Endodermal cell (in vitro differentiated cells): ENCODE measurements around the gene TFAM. TPM values are rescaled to one million over a fixed set of nuclear protein-coding genes. Genes with fewer than 3 reads are reported as not detected.

Source experiments
- DNase-seq: peaks from one replicate; pipeline ENCODE4 v3.0.0-alpha.2; 2017
- H3K27ac ChIP-seq: 2 replicates; pipeline ENCODE4 v1.5.1; 2013; ENCODE audit warnings: mild to moderate bottlenecking, low read depth, low read length, moderate library complexity
- H3K27me3 ChIP-seq: 2 replicates; pipeline ENCODE4 v1.6.1; 2013; ENCODE audit warnings: mild to moderate bottlenecking, low read length, moderate library complexity; ENCODE audit not compliant: insufficient read depth, control insufficient read depth, poor library complexity, severe bottlenecking
- H3K36me3 ChIP-seq: 2 replicates; pipeline ENCODE4 v1.7.0; 2013; ENCODE audit warnings: mild to moderate bottlenecking, low read length, moderate library complexity; ENCODE audit not compliant: control insufficient read depth, insufficient read depth
- H3K4me1 ChIP-seq: one replicate; pipeline ENCODE4 v1.7.0; 2013; ENCODE audit warnings: low read length; ENCODE audit not compliant: control insufficient read depth, insufficient read depth
- H3K4me3 ChIP-seq: 2 replicates; pipeline ENCODE4 v1.5.1; 2013; ENCODE audit warnings: mild to moderate bottlenecking, low read length, moderate library complexity
- H3K9ac ChIP-seq: 2 replicates; pipeline ENCODE4 v1.6.1; 2013; ENCODE audit warnings: mild to moderate bottlenecking, low read length, moderate library complexity; ENCODE audit not compliant: poor library complexity, severe bottlenecking; ENCODE audit errors: extremely low read depth
- H3K9me3 ChIP-seq: 2 replicates; pipeline ENCODE4 v1.6.1; 2013; ENCODE audit warnings: mild to moderate bottlenecking, low read length, moderate library complexity; ENCODE audit not compliant: control insufficient read depth
- H3K27ac Mint-ChIP-seq: 2 replicates; pipeline ENCODE4 v1.8.0; 2020; ENCODE audit warnings: mixed read lengths
- H3K27me3 Mint-ChIP-seq: 2 replicates; pipeline ENCODE4 v1.8.0; 2021; ENCODE audit warnings: mild to moderate bottlenecking, mixed read lengths; ENCODE audit not compliant: insufficient read depth
- H3K36me3 Mint-ChIP-seq: 2 replicates; pipeline ENCODE4 v1.8.0; 2020; ENCODE audit warnings: low read depth, mixed read lengths
- H3K4me1 Mint-ChIP-seq: 2 replicates; pipeline ENCODE4 v1.8.0; 2020; ENCODE audit warnings: mixed read lengths
- H3K4me3 Mint-ChIP-seq: 2 replicates; pipeline ENCODE4 v1.8.0; 2020; ENCODE audit warnings: mild to moderate bottlenecking, moderate library complexity, mixed read lengths
- H3K9me3 Mint-ChIP-seq: 2 replicates; pipeline ENCODE4 v1.8.0; 2020; ENCODE audit warnings: mild to moderate bottlenecking, mixed read lengths
- CTCF ChIP-seq: fragments of 200-600 bp; sonication (generic); conservative IDR thresholded peaks from 2 replicates; pipeline ENCODE4 v1.5.0; 2021; ENCODE audit warnings: antibody characterized with exemption, mild to moderate bottlenecking
- WGBS, 2 experiments: methylation state at CpG; one replicate each; pipeline versions ENCODE4 v1.1.5 to v1.1.7; 2013; ENCODE audit warnings: missing lambda C conversion rate in 2 of 2, mixed read lengths in 1 of 2; ENCODE audit not compliant: insufficient coverage in 1 of 2, insufficient read length in 1 of 2; 5-methylcytosine and 5-hydroxymethylcytosine counted together
- total RNA-seq, 2 donors: library from RNA; stranded (reverse); fragmentation: NEBNext Ultra II Directional in 1 of 2; extraction: Animal tissue kit (Norgen Biotek cat#: 25700) in 1 of 2; gene quantifications; 2 replicates in 1 of 2; 3 replicates in 1 of 2; pipeline ENCODE4 v1.2.1, GENCODE V29; 2021

TFAM gene
- total RNA-seq, 2 donors from 2014 or later = 68.6 to 72.9 TPM

GRCh38 chr10:58431903-58432302 is 46.7 kb downstream of the TFAM start:
- no peak for DNase-seq
- WGBS, 2 experiments = 80 to 88% methylated on average over 2 of the region's 2 CpGs
- no peak overlapping the region for H3K27ac Mint-ChIP-seq

GRCh38 chr10:58433066-58433465 is 47.9 kb downstream of the TFAM start:
- WGBS, 2 experiments = 80 to 91% methylated on average over 1 to 2 of the region's 2 CpGs
- H3K4me1 Mint-ChIP-seq = peaks cover 8% of the 10 kb centered on the region

More at GRCh38 chr10:58431903-58432302, 46.7 kb downstream of the TFAM start:
- Histone ChIP-seq H3K27ac (no peak overlapping the region), H3K36me3 (no peaks in the 10 kb centered on the region), H3K4me1 (no peaks in the 10 kb centered on the region), H3K27me3 (no peaks in the 10 kb centered on the region), H3K9me3 (peaks cover 2% of the 10 kb centered on the region), H3K4me3 (no peak overlapping the region), H3K9ac (no peak overlapping the region)
- H3K27me3 Mint-ChIP-seq = no peaks in the 10 kb centered on the region
- H3K4me3 Mint-ChIP-seq = no peak overlapping the region
- no peak for TF ChIP-seq CTCF
- H3K9me3 Mint-ChIP-seq = peaks cover 12% of the 10 kb centered on the region
- H3K4me1 Mint-ChIP-seq = peaks cover 8% of the 10 kb centered on the region
- no peaks in the 10 kb centered on the region for H3K36me3 Mint-ChIP-seq

GRCh38 chr10:58433571-58433970 is 48.4 kb downstream of the TFAM start:
- Mint-ChIP-seq H3K27me3 (no peaks in the 10 kb centered on the region), H3K36me3 (no peaks in the 10 kb centered on the region), H3K4me1 (peaks cover 8% of the 10 kb centered on the region), H3K4me3 (no peak overlapping the region), H3K27ac (no peak overlapping the region), H3K9me3 (peaks cover 2% of the 10 kb centered on the region)
- WGBS, 2 experiments = 89 to 90% methylated on average over 3 to 4 of the region's 5 CpGs
- H3K27ac ChIP-seq = no peak overlapping the region
- no peak overlapping the region for H3K9ac ChIP-seq
- DNase-seq = no peak
- H3K9me3 ChIP-seq = no peaks in the 10 kb centered on the region
- H3K27me3 ChIP-seq = no peaks in the 10 kb centered on the region
- no peaks in the 10 kb centered on the region for H3K36me3 ChIP-seq
- TF ChIP-seq CTCF = no peak
- no peaks in the 10 kb centered on the region for H3K4me1 ChIP-seq
- no peak overlapping the region for H3K4me3 ChIP-seq

More at GRCh38 chr10:58433066-58433465, 47.9 kb downstream of the TFAM start:
- Histone ChIP-seq H3K27me3 (no peaks in the 10 kb centered on the region), H3K4me1 (no peaks in the 10 kb centered on the region), H3K4me3 (no peak overlapping the region), H3K9me3 (no peaks in the 10 kb centered on the region), H3K9ac (no peak overlapping the region), H3K36me3 (no peaks in the 10 kb centered on the region), H3K27ac (no peak overlapping the region)
- Mint-ChIP-seq H3K27me3 (no peaks in the 10 kb centered on the region), H3K9me3 (peaks cover 7% of the 10 kb centered on the region), H3K4me3 (no peak overlapping the region), H3K27ac (no peak overlapping the region), H3K36me3 (no peaks in the 10 kb centered on the region)
- TF ChIP-seq CTCF = no peak
- no peak for DNase-seq
